HG03060 (cell line): ENCODE data around the gene ASL.
A peak's percentile ranks its signal among the peaks of the same experiment; 100 is the strongest.
"Not testable (repeated sequence)": the region's sequence is repeated elsewhere in the genome, so short reads cannot be mapped to it uniquely, and the experiment has no call there.

ENCODE experiments used
- ATAC-seq: cut with Tn5 transposase; IDR thresholded peaks from one replicate; pipeline ENCODE4 v1.9.1; 2021; ENCODE audit warnings: low read depth, moderate number of reproducible peaks; ENCODE audit not compliant: unreplicated experiment

The ASL gene

DNA sequence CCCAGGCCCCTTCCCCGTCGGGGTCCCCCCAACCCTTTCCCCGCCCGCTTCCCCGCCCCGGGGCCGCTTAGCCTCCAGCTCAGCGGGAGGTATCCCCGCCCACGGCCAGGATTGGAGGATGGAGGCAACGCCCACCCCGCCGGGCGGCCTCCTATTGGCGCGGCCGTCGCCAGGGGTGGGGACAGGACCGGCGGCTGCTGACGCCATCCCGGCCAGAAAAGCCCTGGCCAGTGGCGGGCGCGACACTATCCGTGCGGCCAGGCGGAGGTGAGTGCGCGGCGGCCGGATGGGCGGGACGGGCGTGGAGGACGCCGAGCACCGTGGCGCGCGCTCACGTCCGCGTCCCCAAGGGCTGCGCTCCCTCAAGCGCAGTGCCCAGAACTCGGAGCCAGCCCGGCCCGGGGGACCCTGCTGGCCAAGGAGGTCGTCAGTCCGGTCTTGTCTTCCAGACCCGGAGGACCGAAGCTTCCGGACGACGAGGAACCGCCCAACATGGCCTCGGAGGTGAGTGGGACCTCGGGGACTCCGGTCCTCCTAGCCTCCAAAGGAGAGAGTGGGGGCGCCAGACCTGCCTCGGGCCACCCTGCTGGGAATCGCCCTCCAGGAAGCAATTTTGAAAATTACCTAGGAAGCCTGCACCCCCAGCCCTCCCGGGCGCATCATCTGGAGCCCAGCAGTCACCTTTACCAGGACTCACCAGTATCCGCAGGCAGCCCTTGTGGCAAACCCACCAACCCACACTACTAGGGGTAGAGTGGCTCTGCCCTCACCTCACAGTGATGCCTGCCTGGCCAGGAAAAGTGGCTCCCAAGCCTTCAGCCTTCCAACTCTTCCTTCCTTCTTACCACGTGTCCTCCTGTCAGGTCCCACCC is at the start of gene ASL:
Gene ASL, plus strand, starts transcription at position 230 of the 872 bp plus-strand sequence. Its CDS starts 263 bp downstream, at position 493.
- peak; percentile 77 for ATAC-seq

DNA sequence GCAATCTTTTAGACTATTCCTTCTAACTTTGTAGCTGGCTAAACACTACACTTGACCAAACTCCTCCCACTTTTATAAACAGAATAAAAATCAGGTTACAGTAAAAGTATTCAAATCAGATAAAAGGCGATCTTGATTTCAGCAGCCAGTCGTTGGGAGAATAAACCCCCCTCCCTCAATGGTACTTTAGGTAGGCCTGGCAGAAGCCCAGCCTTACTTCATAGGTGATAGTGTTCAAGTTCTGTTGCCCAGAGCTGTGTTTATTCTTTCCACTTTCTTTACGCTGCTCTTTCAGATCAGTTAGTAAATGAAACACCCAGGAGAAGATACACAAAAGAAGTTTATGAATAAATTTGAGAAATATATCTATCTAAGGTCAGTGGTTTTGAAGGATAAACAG is 47.3 kb upstream of the ASL start:
- not testable (repeated sequence) for ATAC-seq

DNA sequence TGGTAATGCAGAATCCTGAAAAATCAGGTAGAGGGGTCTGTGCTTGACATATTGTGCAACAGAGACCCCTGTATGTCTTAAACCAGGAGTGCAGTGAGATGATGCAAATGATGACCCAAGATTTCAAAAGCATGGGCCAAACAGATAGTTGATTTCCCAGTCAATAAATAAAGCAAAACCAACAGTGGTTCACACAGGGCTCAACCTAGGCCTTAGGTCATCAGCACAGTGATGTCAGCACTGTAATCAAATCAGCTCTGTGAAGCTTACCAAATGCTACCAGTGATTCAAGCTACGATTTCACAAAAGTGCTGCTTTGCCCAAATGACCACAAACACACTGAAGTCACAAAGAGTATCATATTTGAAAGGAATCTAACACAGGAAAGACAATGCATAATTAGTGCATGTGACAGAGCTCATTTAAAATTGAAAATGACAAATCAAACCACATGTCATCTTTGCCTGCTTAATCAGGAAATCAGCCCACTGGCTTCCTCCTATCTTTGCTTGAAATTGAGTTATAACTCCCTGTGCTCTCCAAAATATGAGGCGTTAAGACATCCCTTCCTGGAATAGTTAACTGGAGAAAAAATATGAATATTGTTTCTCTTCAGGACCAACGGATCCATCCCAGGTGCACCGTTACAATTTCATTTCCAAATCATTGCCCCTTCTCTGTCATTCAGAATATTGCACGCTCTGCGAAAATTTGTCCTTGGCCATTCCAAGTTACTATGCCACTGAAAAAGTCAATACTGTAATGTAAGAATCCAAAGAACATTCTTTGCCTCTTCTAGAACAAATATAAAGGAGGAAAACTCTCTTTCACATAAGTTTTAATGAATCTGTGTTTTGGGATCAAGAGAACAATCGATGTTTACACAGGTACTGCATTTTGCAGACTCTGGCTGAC is 41.9 kb upstream of the ASL start:
- no peak for ATAC-seq

DNA sequence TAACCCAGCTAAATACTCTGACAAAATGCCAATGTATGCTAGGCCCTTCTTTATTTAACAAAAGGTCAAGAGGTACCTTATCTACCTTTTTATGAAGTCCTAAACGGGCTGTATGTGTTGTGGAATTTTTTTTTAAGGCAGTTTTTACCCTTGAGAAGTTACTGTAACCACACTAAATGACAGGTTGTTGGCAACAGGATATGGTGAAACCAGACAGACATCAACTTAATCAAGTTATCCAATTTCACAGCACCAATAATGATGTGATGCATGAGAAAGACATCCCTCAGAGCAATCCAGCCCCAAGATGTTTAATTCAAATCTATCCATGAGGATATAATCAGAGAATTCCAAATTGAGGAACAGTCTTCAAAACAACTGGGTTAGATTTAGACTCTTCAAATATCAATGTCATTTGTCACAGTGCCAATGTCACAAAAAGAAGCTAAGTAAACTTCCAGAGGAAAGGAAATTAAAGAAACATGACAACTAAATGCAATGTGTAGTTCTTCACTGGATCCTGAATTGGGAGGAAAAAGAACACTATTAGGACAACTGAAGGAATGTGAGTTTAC is 41.1 kb upstream of the ASL start:
- not testable (repeated sequence) for ATAC-seq

DNA sequence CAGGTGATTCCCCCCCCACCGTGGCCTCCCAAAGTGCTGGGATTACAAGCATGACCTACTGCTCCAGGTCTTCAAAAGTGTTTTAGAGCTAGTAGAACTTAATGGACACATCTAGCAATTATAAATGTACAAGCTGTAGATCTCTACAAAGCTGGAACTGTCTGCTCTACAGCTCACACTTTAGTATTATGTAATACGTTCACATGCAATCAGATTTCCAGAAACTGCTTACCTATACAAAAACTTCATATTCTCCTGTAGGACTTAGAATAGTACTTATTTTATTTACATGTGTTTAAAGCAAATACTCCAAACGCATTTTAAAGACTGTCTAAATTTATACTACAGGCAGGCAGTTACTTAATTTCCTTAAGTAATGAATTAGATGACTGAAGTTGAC is 39.2 kb upstream of the ASL start:
- no peak for ATAC-seq

DNA sequence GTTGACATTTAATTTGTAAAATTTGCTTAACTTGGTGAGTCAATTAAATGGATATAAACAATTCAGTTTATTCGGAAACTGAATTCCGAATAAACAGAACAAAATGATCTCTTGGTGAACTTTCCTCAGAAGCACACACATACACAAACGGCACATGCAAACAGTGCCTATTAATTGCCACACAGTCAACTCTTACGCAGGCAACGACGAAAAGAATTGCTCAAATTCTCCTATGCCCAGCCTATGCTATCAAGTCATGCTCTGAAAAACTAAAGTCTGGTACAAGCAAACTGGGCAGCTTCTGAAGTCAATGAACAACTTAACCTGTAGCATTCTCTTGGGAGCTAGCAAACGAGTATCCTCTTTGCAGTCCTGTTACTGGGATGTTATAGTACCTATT is 38.8 kb upstream of the ASL start:
- no peak for ATAC-seq

DNA sequence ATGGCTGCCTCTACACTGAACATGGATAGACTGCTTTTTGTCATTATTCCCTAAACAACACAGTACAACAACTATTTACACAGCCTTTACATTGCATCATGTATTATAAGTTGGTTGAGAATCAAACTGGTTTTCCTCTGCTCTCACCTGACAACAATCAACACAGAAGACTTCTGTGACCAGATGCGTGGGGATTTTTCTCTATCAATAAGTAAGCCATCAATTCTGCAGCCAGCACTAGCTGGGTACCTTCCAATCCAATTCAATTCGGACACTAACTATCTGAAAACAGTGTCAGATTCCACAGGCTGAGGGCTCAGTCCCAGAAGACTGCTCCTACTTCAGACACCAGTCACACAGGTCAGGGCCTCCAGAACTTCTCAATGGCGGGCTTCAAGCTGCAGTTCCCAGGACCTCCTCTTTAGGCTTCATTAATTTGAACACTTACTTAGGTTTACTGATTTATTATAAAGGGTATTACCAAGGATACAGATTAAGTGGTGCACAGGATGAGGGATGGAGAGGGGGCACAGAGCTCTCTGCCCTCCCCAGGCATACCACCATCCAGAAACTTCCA is 36.4 kb upstream of the ASL start:
- no peak for ATAC-seq

DNA sequence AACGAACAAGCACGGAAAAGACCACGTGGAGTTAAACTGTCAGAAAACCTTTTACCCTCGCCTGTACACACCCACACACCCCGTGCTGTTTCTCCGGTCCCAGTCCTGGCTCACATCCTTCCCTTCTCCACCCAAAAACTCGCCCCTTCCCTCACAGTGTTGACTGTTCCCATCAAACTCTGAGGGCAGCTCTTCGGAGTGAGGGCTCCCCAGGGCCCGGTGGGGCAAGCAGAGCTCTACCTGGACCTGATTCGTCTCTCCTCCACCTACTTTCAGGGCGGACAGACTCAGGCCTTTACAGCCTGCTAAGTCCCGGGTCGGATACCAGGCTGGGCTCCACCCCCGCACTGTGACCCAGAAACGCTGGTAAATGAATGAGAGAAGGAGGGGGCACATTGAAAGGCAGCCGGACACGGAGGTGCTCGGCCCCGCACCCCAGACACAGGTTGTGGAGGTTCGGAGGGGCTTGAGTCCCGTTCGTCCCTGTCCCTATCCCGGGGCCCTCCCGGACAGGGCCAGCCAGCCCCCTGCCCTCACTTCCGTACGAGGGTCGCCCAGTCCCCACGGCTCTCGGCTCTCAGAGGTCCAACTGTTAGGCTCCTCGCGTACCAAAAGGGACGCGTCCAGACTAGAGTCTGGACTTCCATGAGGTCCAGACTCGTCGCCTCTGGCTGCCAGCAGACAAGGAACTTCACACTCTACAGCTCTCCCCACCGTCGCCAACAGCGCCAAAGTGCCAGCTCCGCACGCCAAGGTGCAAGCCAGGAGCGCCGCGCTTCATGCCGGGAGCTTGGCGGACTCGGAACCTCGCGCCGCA is 31.7 kb upstream of the ASL start:
- no peak for ATAC-seq

DNA sequence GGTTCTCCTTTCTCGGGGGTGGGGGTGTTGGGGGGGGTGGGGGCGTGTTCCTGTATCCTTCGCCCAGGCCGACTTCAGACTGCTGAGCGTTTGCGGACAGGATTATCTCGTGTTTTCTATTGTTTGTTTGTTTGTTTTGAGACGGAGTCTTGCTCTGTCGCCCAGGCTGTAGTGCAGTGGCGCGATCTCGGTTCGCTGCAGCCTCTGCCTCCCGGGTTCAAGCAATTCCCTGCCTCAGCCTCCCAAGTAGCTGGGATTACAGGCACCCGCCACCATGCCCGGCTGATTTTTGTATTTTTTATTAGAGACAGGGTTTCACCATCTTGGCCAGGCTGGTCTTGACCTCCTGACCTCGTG is 31.1 kb upstream of the ASL start:
- ATAC-seq = not testable (repeated sequence)

DNA sequence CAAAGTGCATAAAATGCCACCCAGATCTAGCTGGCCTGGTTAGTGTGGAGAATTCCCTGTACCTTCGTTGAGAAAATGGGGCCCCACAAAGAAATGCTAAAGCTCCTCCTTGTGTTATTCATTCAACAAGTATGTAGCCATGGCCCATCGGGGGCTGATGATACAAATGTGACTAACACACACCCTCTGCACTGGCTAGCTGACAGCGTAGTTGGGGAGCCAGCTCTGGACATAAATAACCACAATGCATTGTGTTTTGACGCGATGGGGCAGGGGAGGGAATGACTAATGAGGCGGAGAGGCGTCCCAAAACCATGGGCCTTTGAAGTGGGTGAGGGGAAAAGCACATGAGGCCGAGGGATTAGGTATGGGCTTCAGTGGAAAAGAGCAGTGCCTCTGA is 28.2 kb upstream of the ASL start:
- no peak for ATAC-seq

DNA sequence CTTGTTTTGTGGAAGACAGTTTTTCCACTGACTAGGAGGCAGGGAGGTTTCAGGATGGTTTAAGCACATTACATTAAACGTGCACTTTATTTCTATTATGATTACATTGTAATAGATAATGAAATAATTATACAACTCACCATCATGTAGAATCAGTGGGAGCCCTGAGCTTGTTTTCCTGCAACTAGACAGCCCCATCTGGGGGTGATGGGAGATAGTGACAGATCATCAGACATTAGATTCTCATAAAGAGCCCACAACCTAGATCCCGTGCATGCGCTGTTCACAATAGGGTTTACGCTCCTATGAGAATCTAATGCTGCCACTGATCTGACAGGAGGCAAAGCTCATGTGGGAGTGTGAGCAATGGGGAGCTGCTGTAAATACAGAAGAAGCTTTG is 25.7 kb upstream of the ASL start:
- ATAC-seq = not testable (repeated sequence)

DNA sequence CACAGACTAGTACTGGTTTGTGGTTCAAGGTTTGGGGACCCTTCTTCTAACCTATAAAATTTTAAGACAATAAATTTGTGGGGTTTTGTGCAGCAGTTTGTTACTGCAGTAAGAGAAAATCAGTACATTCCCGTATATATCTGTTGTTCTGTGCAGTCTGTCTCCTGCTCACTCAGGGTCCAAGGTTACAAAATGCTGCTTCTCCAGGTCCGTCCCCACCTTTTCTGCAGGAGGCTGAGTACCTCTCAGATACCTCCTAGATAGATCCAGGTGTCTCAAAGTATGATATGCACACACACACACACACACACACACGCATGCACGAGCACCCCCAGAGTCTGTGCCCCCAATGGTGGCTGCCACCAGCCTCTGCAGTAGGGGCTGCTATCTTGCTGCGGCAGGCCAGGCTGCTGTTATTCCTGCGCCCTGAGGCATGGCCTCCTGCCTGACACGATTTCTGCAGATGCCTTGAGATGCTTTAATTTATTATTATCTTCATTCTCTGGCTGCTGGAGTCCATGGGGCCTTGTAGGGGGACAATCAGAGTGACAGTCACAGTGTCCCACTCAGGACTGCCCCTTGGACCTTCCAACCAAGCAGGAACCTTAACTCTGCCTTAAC is 25.2 kb upstream of the ASL start:
- no peak for ATAC-seq

DNA sequence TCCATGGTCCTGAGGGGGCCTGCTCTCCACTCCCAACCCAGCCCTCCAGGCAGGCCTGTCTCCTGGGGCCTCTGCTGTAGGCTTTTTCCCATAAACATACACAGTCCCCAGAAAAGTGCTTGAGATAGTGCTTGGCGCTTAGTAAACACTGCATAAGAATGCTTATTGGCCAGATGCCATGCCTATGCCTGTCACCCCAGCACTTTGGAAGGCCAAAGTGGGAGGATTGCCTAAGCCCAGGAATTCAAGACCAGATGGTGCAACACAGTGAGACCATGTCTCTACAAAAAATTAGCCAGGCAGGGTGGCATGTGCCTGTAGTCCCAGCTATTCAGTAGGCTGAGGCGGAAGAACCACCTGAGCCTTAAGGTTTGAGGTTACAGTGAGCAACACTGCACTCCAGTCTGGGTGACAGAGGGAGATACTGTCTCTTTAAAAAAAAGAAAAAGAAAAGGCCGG is 24.6 kb upstream of the ASL start:
- ATAC-seq = no peak

DNA sequence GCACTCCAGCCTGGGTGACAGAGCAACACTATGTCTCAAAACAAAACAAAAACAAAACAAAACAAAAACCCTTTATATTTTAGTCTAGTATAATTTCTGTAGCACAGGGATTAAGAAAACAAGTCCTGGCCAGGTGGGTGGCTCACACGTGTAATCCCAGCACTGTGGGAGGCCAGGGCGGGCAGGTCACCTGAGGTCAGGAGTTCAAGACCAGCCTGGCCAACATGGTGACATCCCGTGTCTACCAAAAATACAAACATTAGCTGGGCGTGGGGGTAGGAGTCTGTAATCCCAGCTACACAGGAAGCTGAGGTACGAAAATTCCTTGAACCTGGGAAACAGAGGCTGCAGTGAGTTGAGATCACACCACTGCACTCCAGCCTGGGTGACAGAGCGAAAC is 23.2 kb upstream of the ASL start:
- no peak for ATAC-seq

DNA sequence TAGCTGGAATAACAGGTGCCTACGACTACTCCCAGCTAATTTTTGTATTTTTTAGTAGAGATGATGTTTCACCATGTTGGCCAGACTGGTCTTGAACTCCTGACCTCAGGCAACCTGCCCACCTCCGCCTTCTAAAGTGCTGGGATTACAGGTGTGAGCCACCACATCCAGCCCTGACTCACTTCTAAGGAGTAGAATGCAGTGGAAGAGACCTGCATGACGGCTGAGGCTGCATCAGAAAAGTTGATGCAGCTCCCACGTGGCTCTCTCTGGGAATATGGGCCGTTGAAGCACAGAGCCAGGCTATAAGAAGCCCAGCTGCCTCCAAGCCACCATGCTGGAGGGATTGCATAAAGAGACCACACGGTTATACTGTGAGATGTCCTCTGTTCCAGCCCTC is 21.6 kb upstream of the ASL start:
- no peak for ATAC-seq

DNA sequence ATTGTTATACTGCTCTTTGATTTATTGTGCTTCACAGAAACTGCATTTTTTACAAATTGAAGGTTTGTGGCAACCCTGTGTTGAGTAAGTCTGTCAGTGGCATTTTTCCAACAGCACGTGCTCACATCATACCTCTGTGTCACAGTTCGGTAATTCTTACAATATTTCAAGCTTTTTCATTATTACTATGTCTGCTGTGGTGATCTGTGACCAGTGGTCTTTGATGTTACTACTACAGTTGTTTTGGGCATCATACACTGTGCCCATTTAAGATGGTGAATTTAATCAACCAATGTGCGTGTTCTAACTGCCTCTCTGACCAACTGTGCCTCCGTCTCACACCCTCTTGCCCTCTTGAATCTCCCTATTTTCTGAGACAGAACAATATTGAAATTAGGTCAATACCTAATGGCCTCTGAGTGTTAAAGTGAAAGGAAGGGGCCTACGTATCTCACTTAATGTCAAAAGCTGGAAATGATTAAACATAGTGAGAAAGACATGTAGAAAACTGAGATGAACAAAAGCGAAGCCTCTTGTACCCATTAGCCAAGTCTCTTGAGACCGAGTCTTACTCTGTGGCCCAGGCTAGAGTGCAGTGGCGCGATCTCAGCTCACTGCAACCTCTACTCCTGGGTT is 20.2 kb upstream of the ASL start:
- ATAC-seq = peak; percentile 65

DNA sequence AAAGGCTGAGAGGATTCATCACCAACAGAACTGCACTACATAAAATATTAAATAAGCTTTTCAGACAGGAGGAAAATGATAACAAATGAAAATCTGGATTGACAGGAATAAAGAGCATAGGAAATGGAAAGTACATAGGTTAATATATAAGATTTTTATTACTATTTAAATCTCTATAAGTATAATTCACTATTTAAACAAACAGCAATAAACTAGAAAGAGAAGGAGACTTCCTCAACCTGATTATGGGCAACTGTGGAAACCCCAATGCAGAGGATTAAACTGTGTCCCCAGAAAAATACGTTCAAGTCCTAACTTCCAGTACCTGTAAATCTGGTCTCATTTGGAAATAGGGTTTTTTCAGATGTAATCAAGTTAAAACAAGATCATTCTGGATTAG is 14.8 kb upstream of the ASL start:
- ATAC-seq = no peak

DNA sequence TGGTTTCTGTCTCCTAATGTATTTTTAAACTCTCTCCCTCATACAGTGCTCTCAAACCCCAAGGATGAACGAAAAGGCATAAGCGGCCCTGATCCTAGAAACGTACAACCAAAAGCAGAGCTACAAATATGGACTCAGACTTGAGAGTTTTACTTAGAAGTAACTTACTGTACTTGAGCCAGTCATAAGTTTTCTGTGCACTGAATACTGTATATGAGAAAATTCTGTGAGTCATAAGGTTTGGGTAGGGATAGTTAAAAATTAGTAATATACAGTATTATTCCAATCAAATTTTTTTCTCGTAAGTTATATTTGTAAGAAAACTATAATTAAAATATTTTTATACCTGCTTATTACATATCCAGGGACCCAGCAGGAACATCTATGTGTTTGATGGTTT is 5.9 kb upstream of the ASL start:
- ATAC-seq = no peak

DNA sequence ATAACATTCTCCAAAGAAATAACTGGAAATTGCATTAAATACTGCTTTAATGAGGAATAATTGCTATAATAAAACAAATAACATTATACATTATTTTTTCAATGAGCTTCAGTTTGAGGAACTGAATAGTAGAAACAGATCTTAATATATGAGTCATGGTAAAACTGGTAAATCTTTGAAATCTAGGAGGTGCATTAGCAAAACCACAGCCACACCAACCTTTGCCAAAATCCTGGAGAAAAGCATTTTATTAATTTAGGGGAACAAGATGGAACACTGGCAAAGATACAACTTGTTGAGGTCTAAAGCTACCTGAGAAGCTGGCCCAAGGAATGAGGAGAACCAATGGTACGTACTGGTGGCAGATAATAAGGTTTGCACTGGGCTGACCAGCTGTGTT is 5.4 kb upstream of the ASL start:
- ATAC-seq = no peak
